Karpas-422 (cell line): Measurements from ENCODE around the gene ZNF136. TPM values are rescaled to one million over a fixed set of nuclear protein-coding genes. Genes with fewer than 3 reads are reported as not detected.
A peak's percentile ranks its signal among the peaks of the same experiment; 100 is the strongest.

Source experiments
- DNase-seq: peaks from one replicate; pipeline ENCODE4 v3.0.0-alpha.2; 2015
- H2AFZ ChIP-seq: fragments of 200-600 bp; sonication (generic); 2 replicates; pipeline ENCODE4 v1.6.1; 2014; ENCODE audit warnings: antibody characterized with exemption, low read length, mixed read lengths
- H3K27ac ChIP-seq: fragments of 200-600 bp; sonication (generic); 2 replicates; pipeline ENCODE4 v1.5.1; 2014; ENCODE audit warnings: mild to moderate bottlenecking, low read length, moderate library complexity
- H3K27me3 ChIP-seq: fragments of 200-600 bp; sonication (generic); 2 replicates; pipeline ENCODE4 v1.6.1; 2014; ENCODE audit warnings: low read length, mixed read lengths
- H3K36me3 ChIP-seq: fragments of 200-600 bp; sonication (generic); 2 replicates; pipeline ENCODE4 v1.6.1; 2014; ENCODE audit warnings: low read length, mixed read lengths; ENCODE audit not compliant: insufficient read depth
- H3K4me1 ChIP-seq: fragments of 200-600 bp; sonication (generic); 2 replicates; pipeline ENCODE4 v1.6.1; 2014; ENCODE audit warnings: mild to moderate bottlenecking, low read length, mixed read lengths
- H3K4me2 ChIP-seq: fragments of 200-600 bp; sonication (generic); 2 replicates; pipeline ENCODE4 v1.6.1; 2014; ENCODE audit warnings: low read length, low read depth, mild to moderate bottlenecking; ENCODE audit not compliant: poor library complexity, severe bottlenecking
- H3K4me3 ChIP-seq: fragments of 200-600 bp; sonication (generic); 2 replicates; pipeline ENCODE4 v1.5.1; 2014; ENCODE audit warnings: mild to moderate bottlenecking, antibody characterized with exemption, low read length, mixed read lengths
- H3K79me2 ChIP-seq: fragments of 200-600 bp; sonication (generic); 2 replicates; pipeline ENCODE4 v1.6.1; 2014; ENCODE audit warnings: mild to moderate bottlenecking, low read length, mixed read lengths
- H3K9ac ChIP-seq: fragments of 200-600 bp; sonication (generic); 2 replicates; pipeline ENCODE4 v1.6.0; 2014; ENCODE audit warnings: low read length
- H3K9me2 ChIP-seq: fragments of 200-600 bp; sonication (generic), shearing (Covaris generic); replicated peaks from 2 replicates; pipeline ENCODE4 v1.6.0; 2014; ENCODE audit warnings: mild to moderate bottlenecking, low read length, moderate library complexity; ENCODE audit not compliant: insufficient read depth
- H3K9me3 ChIP-seq: fragments of 300-700, 200-600 bp; sonication (generic); 2 replicates; pipeline ENCODE4 v1.6.1; 2014; ENCODE audit warnings: low read length, mixed read lengths
- H4K20me1 ChIP-seq: fragments of 200-600 bp; sonication (generic); 2 replicates; pipeline ENCODE4 v1.6.1; 2014; ENCODE audit warnings: mild to moderate bottlenecking, antibody characterized with exemption, low read length, low read depth; ENCODE audit not compliant: insufficient read depth
- total RNA-seq: library from RNA; depleted of rRNA; stranded (reverse); fragments of >200 nt; shearing (Covaris generic); gene quantifications from 2 replicates; pipeline ENCODE4 v1.2.3, GENCODE V29; 2014; ENCODE audit warnings: low replicate concordance; rRNA removed

The ZNF136 gene
- total RNA-seq: 10.1 and 11.1 TPM in 2 replicates

- H3K27ac ChIP-seq: peak within 1 kb of the TSS; percentile 66
- peak; percentile 99 for DNase-seq
- H3K4me3 ChIP-seq: peak within 1 kb of the TSS; percentile 88
- no peaks in the 10 kb centered on the region for H3K27me3 ChIP-seq
- H3K9me3 ChIP-seq: 0 out of 2 replicates have a peak, but pooled peaks cover 2% of the 10 kb centered on the region
- H4K20me1 ChIP-seq: no peaks in the 10 kb centered on the region
- H3K9me2 ChIP-seq: no peaks in the 10 kb centered on the region
- H3K4me2 ChIP-seq: peak within 1 kb of the TSS; percentile 67
- H2AFZ ChIP-seq: peak within 1 kb of the TSS; percentile 99
- H3K9ac ChIP-seq: peak within 1 kb of the TSS; percentile 89
- peaks cover 50% of the 10 kb centered on the region for H3K79me2 ChIP-seq
- H3K4me1 ChIP-seq: peaks cover 8% of the 10 kb centered on the region
- peaks cover 31% of the 10 kb centered on the region for H3K36me3 ChIP-seq
Measured at GRCh38 chr19:12162882-12163806, at the start of gene ZNF136. TSS of gene ZNF136 (plus strand) at chr19:12163096. CDS start at chr19:12163204, 108 bp downstream.

GRCh38 chr19:12113121-12113520, 49.8 kb upstream of the ZNF136 start:
- H3K9ac ChIP-seq: no peak overlapping the region
- H3K36me3 ChIP-seq: peaks cover 47% of the 10 kb centered on the region
- H3K9me2 ChIP-seq: no peaks in the 10 kb centered on the region
- no peak overlapping the region for H2AFZ ChIP-seq
- peak; percentile 29 for DNase-seq
- H3K9me3 ChIP-seq: peaks cover 33% of the 10 kb centered on the region
- no peaks in the 10 kb centered on the region for H3K27me3 ChIP-seq
- no peak overlapping the region for H3K4me3 ChIP-seq
- H3K27ac ChIP-seq: no peak overlapping the region
- no peak overlapping the region for H3K4me2 ChIP-seq
- H4K20me1 ChIP-seq: no peaks in the 10 kb centered on the region
- no peaks in the 10 kb centered on the region for H3K4me1 ChIP-seq
- no peaks in the 10 kb centered on the region; the same call in 1 of the 2 replicates for H3K79me2 ChIP-seq

GRCh38 chr19:12117201-12117970, 45.5 kb upstream of the ZNF136 start:
- Histone ChIP-seq H3K9me3 (peaks cover 10% of the 10 kb centered on the region; the same call in 1 of the 2 replicates), H3K4me2 (no peak overlapping the region), H3K79me2 (no peaks in the 10 kb centered on the region), H3K27me3 (no peaks in the 10 kb centered on the region), H3K27ac (no peak overlapping the region), H3K9ac (no peak overlapping the region), H3K9me2 (no peaks in the 10 kb centered on the region), H4K20me1 (no peaks in the 10 kb centered on the region), H2AFZ (no peak overlapping the region), H3K36me3 (peaks cover 13% of the 10 kb centered on the region), H3K4me3 (no peak overlapping the region), H3K4me1 (no peaks in the 10 kb centered on the region)
- peak; percentile 12 for DNase-seq

- H3K9me3 ChIP-seq: peaks cover 8% of the 10 kb centered on the region
Measured at GRCh38 chr19:12126707-12127106, 36.2 kb upstream of the ZNF136 start.

GRCh38 chr19:12133069-12133468, 29.8 kb upstream of the ZNF136 start:
- Histone ChIP-seq H2AFZ (no peak overlapping the region), H3K4me2 (no peak overlapping the region), H3K36me3 (peaks cover 76% of the 10 kb centered on the region), H3K79me2 (peaks cover 14% of the 10 kb centered on the region), H3K9me2 (no peaks in the 10 kb centered on the region), H3K9ac (no peak overlapping the region), H3K27me3 (no peaks in the 10 kb centered on the region), H3K27ac (no peak overlapping the region), H3K4me3 (no peak overlapping the region), H3K9me3 (peaks cover 37% of the 10 kb centered on the region), H4K20me1 (no peaks in the 10 kb centered on the region), H3K4me1 (no peaks in the 10 kb centered on the region)
- DNase-seq: no peak

More at GRCh38 chr19:12126707-12127106, 36.2 kb upstream of the ZNF136 start:
- Histone ChIP-seq H3K4me1 (no peaks in the 10 kb centered on the region), H2AFZ (no peak overlapping the region), H3K27ac (no peak overlapping the region), H4K20me1 (no peaks in the 10 kb centered on the region), H3K9ac (no peak overlapping the region), H3K79me2 (no peaks in the 10 kb centered on the region), H3K27me3 (no peaks in the 10 kb centered on the region), H3K9me2 (no peaks in the 10 kb centered on the region), H3K4me2 (no peak overlapping the region), H3K36me3 (peaks cover 18% of the 10 kb centered on the region), H3K4me3 (no peak overlapping the region)
- DNase-seq: peak; percentile 61

- H3K79me2 ChIP-seq: peaks cover 34% of the 10 kb centered on the region
- H3K4me3 ChIP-seq: no peak overlapping the region
- H3K27me3 ChIP-seq: no peaks in the 10 kb centered on the region
- peaks cover 18% of the 10 kb centered on the region for H3K4me1 ChIP-seq
- H3K9me3 ChIP-seq: peaks cover 23% of the 10 kb centered on the region
- no peaks in the 10 kb centered on the region for H4K20me1 ChIP-seq
- no peak overlapping the region for H3K9ac ChIP-seq
- no peak overlapping the region for H2AFZ ChIP-seq
- peak; percentile 74 for DNase-seq
- no peaks in the 10 kb centered on the region for H3K9me2 ChIP-seq
- H3K4me2 ChIP-seq: no peak overlapping the region
- H3K36me3 ChIP-seq: peaks cover 64% of the 10 kb centered on the region
- H3K27ac ChIP-seq: no peak overlapping the region
Measured at GRCh38 chr19:12137221-12137940, 25.5 kb upstream of the ZNF136 start.

GRCh38 chr19:12139269-12139668, 23.6 kb upstream of the ZNF136 start:
- Histone ChIP-seq H3K27me3 (no peaks in the 10 kb centered on the region), H3K36me3 (peaks cover 45% of the 10 kb centered on the region), H3K9me2 (no peaks in the 10 kb centered on the region), H4K20me1 (no peaks in the 10 kb centered on the region), H2AFZ (no peak overlapping the region), H3K79me2 (peaks cover 34% of the 10 kb centered on the region), H3K4me3 (peak overlapping the region; percentile 83), H3K9me3 (peaks cover 6% of the 10 kb centered on the region; the same call in 1 of the 2 replicates), H3K9ac (peak overlapping the region; percentile 84), H3K4me1 (peaks cover 18% of the 10 kb centered on the region), H3K27ac (peak overlapping the region; percentile 53; the same call in 1 of the 2 replicates), H3K4me2 (peak overlapping the region; percentile 84)
- DNase-seq: no peak
